GM19467 (cell line): Measurements from ENCODE around the gene RNF150.

ENCODE experiments used
- ATAC-seq: cut with Tn5 transposase; IDR thresholded peaks from one replicate; pipeline ENCODE4 v1.9.1; 2021; ENCODE audit warnings: mild to moderate bottlenecking, moderate library complexity; ENCODE audit not compliant: unreplicated experiment

RNF150 gene

GRCh38 chr4:140871368-140871767 is 261.9 kb downstream of the RNF150 start:
- ATAC-seq, result no peak

- ATAC-seq, result no peak
Measured at GRCh38 chr4:140870427-140870826, 262.8 kb downstream of the RNF150 start.

GRCh38 chr4:140869446-140869845 is 263.8 kb downstream of the RNF150 start:
- ATAC-seq, result no peak

GRCh38 chr4:140867356-140867755 is 265.9 kb downstream of the RNF150 start:
- ATAC-seq, result no peak

- ATAC-seq, result no peak
Measured at GRCh38 chr4:140866492-140867005, 266.7 kb downstream of the RNF150 start.

- ATAC-seq, result no peak
Measured at GRCh38 chr4:140865253-140866217, 267.7 kb downstream of the RNF150 start.

GRCh38 chr4:140863197-140863596 is 270.1 kb downstream of the RNF150 start:
- ATAC-seq, result no peak

- no peak for ATAC-seq
Measured at GRCh38 chr4:140862177-140862442, 271.2 kb downstream of the RNF150 start.

- no peak for ATAC-seq
Measured at GRCh38 chr4:140861359-140862176, 271.7 kb downstream of the RNF150 start.

- no peak for ATAC-seq
Measured at GRCh38 chr4:140858897-140859296, 274.4 kb downstream of the RNF150 start.

- no peak for ATAC-seq
Measured at GRCh38 chr4:140857111-140857510, 276.2 kb downstream of the RNF150 start.

GRCh38 chr4:140856621-140857062 is 276.6 kb downstream of the RNF150 start:
- no peak for ATAC-seq

GRCh38 chr4:140854168-140854567 is 279.1 kb downstream of the RNF150 start:
- no peak for ATAC-seq

GRCh38 chr4:140851804-140852203 is 281.5 kb downstream of the RNF150 start:
- no peak for ATAC-seq

GRCh38 chr4:140851032-140851636 is 282.1 kb downstream of the RNF150 start:
- peak; percentile 64 for ATAC-seq

- ATAC-seq, result no peak
Measured at GRCh38 chr4:140849526-140849925, 283.7 kb downstream of the RNF150 start.

- no peak for ATAC-seq
Measured at GRCh38 chr4:140846736-140847135, 286.5 kb downstream of the RNF150 start.

GRCh38 chr4:140844061-140844460 is 289.2 kb downstream of the RNF150 start:
- ATAC-seq, result no peak

GRCh38 chr4:140841186-140841585 is 292.1 kb downstream of the RNF150 start:
- no peak for ATAC-seq

- ATAC-seq, result no peak
Measured at GRCh38 chr4:140839888-140840790, 293.1 kb downstream of the RNF150 start.
